ENCODE measurements around the gene KLHDC7B.
A peak's percentile ranks its signal among the peaks of the same experiment; 100 is the strongest.

The KLHDC7B gene

DNA sequence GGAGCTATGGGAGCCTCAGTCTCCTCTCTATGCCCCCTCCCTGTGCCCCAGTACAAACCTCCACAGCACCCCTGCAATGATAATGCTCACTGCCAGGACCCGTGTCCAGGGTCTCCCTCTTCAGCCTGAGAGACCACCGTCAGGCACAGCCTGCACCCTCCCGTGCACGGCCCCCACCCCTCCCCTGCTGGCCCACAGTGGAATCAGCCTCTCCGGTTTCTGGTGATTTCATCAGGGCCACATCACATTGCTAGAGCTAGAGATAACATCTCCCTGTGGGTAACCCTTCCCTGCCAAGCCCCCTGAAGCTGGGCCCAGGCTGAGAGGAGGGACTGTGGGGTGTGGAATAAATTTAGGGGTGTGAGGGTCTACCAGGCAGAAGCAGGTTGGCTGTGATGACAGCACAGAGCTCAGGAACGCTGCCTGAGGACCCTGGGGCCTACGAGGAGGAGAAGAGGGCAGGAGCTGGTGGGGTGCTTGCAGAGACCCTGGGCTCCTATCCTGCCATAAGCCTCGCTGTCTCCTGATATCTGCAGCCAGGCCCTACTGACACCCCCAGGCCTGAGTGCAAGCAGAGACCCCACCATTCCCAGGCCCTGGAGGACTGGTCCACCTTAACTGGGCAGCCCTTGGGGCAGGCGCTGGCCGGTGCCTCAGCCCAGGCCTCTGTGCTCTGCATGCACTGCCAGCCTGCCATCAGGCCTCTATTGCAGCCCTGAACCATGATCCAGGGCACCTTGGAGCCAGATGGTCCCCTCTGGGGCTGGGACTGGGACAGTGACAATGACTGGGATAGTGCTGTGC is at the start of gene KLHDC7B:
KLHDC7B (plus strand) TSS at position 378 of the 804 bp plus-strand sequence; CDS start at position 723, 345 bp downstream.
- TF ChIP-seq, protein P1, sequence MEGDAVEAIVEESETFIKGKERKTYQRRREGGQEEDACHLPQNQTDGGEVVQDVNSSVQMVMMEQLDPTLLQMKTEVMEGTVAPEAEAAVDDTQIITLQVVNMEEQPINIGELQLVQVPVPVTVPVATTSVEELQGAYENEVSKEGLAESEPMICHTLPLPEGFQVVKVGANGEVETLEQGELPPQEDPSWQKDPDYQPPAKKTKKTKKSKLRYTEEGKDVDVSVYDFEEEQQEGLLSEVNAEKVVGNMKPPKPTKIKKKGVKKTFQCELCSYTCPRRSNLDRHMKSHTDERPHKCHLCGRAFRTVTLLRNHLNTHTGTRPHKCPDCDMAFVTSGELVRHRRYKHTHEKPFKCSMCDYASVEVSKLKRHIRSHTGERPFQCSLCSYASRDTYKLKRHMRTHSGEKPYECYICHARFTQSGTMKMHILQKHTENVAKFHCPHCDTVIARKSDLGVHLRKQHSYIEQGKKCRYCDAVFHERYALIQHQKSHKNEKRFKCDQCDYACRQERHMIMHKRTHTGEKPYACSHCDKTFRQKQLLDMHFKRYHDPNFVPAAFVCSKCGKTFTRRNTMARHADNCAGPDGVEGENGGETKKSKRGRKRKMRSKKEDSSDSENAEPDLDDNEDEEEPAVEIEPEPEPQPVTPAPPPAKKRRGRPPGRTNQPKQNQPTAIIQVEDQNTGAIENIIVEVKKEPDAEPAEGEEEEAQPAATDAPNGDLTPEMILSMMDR (conservative IDR thresholded peaks at IDR 0.05; ENCODE audit: low read depth, low read length) = peak; percentile 51
- H3K4me3 ChIP-seq (ENCODE audit: low read depth, low read length) = no peak within 1 kb of the TSS
- peak; percentile 58 for DNase-seq (ENCODE audit: low read depth)

DNA sequence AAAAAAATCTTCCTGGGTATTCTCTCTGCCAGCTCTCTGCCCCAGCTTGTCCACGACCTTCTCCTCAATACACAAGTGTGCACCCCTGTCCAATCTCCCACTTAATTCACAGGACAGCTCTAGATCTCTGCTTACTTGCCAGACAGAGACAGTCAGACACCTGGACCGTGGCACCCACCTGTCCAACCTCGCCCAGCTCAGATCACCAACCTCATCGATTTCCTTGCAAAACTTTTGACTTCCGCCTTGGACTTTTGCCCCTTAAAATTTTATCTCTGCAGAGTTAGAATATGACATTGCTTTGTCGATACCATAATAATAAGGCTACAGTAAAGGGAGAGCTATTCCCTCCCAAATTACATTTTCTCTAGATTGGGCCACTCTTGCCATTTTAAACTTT is 48.6 kb upstream of the KLHDC7B start:
- H3K4me3 ChIP-seq (ENCODE audit: low read depth, low read length) = no peak overlapping the region
- TF ChIP-seq, protein P1 (conservative IDR thresholded peaks at IDR 0.05; ENCODE audit: low read depth, low read length) = no peak
- no peak for DNase-seq (ENCODE audit: low read depth)

DNA sequence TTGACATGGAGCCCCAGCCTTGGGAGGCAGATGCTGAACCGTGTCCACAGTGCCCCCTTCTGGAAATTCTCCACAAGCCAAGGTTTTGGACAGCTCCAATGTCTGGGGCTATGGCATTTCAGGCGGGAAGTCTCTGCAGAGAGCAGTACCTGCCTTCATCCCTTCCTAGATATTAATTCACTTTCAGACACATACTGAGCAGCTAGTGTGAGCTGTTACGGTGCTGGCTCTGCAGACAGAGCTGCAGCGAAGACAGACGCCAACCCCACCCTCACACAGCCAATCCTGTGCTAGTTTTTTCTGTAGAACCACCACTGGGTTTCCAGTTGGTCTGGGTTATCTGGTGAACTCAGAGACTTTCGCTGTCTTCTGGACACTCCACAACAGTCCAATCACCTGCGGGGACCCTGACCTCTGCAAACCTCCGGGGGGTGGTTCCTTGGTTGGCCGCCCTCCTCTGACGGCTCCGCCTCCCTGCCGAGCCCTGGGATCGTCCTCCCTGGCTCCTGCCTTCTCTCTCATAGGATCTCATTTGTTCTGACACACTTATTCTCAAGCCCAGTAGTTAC is 47.3 kb upstream of the KLHDC7B start:
- TF ChIP-seq, protein P1 (conservative IDR thresholded peaks at IDR 0.05; ENCODE audit: low read depth, low read length) = peak; percentile 90
- peak; percentile 74 for DNase-seq (ENCODE audit: low read depth)
- H3K4me3 ChIP-seq (ENCODE audit: low read depth, low read length) = no peak overlapping the region

DNA sequence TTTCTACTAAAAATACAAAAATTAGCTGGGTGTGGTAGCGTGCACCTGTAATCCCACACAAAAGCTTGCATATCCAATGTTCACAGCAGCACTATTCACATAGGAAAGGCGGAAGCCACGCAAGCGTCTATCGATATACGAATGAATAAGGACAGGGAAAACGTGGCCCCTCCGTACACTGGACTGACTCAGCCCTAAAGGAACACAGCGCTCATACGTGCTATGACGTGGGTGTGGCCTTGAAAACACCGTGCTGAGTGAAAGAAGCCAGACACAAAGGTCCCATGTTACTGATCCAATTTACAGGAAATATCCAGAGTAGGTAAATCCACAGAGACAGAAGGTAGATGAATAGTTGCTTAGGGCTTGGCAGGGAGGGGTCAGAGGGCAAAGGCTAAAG is 45.2 kb upstream of the KLHDC7B start:
- no peak for DNase-seq (ENCODE audit: low read depth)
- H3K4me3 ChIP-seq (ENCODE audit: low read depth, low read length) = no peak overlapping the region
- TF ChIP-seq, protein P1 (conservative IDR thresholded peaks at IDR 0.05; ENCODE audit: low read depth, low read length) = no peak

DNA sequence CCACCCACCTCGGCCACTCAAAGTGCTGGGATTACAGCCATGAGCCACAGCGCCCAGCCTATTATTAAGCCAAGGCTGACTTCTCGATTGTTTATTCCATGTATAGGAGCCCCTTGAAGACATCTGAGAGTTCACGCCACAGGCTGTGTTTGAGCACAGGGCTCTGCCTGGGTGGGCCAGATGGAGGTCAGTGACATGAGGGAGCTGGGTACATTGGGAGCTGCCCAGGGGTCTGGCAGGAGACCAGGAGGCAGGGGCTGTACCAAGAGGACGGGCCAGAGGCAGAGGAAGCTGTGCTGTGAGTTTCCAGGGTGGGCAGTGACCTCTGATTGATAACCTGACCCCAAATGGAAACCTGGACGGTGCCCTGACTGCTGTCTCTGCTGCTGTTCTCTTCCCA is 43.6 kb upstream of the KLHDC7B start:
- TF ChIP-seq, protein P1 (conservative IDR thresholded peaks at IDR 0.05; ENCODE audit: low read depth, low read length) = no peak
- DNase-seq (ENCODE audit: low read depth) = no peak
- H3K4me3 ChIP-seq (ENCODE audit: low read depth, low read length) = no peak overlapping the region

DNA sequence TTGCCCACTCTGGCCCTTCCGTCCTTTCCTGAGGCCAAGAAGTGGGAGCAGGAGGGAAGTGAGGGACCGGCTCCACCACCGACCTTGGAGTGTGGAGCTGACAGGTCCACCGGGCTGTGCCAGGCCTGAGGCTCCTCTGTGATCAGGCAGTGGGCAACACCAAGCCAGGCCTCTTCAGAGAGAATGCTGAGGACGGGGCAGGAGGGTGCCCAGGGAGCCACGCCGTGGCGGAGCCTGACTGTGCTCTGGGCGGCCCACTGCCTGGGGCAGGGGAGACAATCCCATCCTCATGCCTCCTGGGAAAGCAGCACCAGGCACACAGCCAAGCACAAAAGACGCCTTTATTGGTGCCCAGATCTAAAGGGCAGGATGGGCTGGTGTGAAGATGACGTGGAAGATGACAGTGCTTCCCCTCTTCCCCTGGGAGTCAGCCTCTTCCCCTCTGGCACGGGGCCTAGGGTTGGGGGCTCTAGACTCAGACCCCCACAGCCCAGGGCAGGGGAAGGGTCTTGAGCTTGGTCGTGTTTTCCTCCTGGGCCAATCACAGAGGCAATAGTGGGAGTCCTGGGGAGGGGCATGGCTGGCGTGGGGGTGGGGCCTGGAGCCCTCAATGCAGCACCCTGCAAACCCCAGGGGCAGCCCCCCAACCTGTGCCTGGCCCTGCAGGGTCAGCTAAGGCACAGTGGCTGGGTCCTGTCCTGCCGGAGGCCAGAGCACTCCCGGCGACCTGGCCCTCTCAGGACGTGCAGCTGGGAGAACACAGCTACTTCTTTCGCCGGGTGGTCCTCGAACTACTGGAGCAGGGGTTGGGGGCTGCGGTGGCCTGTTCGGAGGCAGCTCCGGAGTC is 42.8 kb upstream of the KLHDC7B start:
- TF ChIP-seq, protein P1 (conservative IDR thresholded peaks at IDR 0.05; ENCODE audit: low read depth, low read length) = no peak
- DNase-seq (ENCODE audit: low read depth) = no peak
- no peak overlapping the region for H3K4me3 ChIP-seq (ENCODE audit: low read depth, low read length)
